WERI-Rb-1 (cell line): ENCODE results near the gene C11orf97.
A peak's percentile ranks its signal among the peaks of the same experiment; 100 is the strongest.

Experiments
- DNase-seq: peaks from one replicate; pipeline ENCODE4 v3.0.0-alpha.2; 2020
- H3K27ac ChIP-seq: fragments of 250-450 bp; sonication (Bioruptor Pico); 2 replicates; pipeline ENCODE4 v1.5.1; 2020; ENCODE audit warnings: mild to moderate bottlenecking, moderate library complexity
- H3K27me3 ChIP-seq: fragments of 250-450 bp; sonication (Bioruptor Pico); 2 replicates; pipeline ENCODE4 v1.5.1; 2021; ENCODE audit warnings: mild to moderate bottlenecking, low read depth, moderate library complexity; ENCODE audit not compliant: insufficient read depth, severe bottlenecking
- H3K36me3 ChIP-seq: fragments of 250-450 bp; sonication (Bioruptor Pico); 2 replicates; pipeline ENCODE4 v1.5.1; 2020; ENCODE audit warnings: mild to moderate bottlenecking, moderate library complexity
- H3K4me3 ChIP-seq: 2 replicates; pipeline ENCODE4 v1.5.1; 2011; ENCODE audit warnings: low read depth, mild to moderate bottlenecking, control low read depth, low read length
- H3K9me3 ChIP-seq: fragments of 250-450 bp; sonication (Bioruptor Pico); 2 replicates; pipeline ENCODE4 v1.5.1; 2021; ENCODE audit warnings: mild to moderate bottlenecking, moderate library complexity; ENCODE audit not compliant: severe bottlenecking
- TF ChIP-seq, protein P1 (sequence below): IDR thresholded peaks from 2 replicates; pipeline ENCODE4 v1.5.1; 2011; ENCODE audit warnings: low read depth, mild to moderate bottlenecking, control low read depth, inconsistent platforms, low read length

Gene C11orf97, protein sequence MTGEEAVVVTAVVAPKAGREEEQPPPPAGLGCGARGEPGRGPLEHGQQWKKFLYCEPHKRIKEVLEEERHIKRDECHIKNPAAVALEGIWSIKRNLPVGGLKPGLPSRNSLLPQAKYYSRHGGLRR

DNA sequence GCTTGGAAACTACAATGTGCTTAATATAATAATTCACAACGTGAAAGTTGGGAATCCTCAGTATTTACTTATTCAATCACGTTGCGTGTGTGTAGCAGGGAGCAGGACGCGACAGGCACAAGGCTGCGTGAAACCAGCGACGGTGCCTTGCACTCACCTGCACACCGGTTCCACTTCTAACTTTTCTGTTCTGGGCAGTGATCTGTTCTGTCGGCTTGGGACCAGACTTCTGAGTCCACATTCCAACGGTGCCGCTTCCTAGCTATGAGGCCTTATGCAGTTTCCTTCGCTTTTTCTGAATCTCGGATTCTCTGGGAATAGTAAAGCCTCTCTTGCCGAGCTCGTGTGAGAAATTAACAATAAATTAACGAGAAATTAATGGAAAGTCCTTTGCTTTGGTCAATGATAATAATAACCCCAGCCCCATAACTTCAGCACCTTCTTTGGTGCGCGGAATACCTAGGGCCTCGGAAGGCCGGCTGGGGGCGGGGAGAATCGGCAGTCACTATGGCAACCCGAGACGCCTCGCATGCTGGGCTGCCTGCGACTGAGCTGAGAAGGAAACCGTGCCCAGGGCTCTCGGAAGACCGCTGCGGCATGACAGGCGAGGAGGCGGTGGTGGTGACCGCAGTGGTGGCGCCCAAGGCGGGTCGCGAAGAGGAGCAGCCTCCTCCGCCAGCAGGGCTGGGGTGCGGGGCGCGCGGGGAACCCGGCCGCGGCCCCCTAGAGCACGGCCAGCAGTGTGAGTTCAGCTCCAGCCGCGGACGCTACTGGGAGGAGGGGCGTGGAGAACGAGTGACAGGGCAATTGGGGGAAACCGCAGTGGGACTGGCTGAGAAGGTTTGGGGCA is at the start of gene C11orf97:
Gene C11orf97 (plus strand): TSS at position 530 of the 850 bp plus-strand sequence. CDS start 68 bp downstream, at position 598.
- no peaks in the 10 kb centered on the region for H3K36me3 ChIP-seq
- H3K27me3 ChIP-seq, result no peaks in the 10 kb centered on the region
- no peaks in the 10 kb centered on the region for H3K9me3 ChIP-seq
- TF ChIP-seq, protein P1, sequence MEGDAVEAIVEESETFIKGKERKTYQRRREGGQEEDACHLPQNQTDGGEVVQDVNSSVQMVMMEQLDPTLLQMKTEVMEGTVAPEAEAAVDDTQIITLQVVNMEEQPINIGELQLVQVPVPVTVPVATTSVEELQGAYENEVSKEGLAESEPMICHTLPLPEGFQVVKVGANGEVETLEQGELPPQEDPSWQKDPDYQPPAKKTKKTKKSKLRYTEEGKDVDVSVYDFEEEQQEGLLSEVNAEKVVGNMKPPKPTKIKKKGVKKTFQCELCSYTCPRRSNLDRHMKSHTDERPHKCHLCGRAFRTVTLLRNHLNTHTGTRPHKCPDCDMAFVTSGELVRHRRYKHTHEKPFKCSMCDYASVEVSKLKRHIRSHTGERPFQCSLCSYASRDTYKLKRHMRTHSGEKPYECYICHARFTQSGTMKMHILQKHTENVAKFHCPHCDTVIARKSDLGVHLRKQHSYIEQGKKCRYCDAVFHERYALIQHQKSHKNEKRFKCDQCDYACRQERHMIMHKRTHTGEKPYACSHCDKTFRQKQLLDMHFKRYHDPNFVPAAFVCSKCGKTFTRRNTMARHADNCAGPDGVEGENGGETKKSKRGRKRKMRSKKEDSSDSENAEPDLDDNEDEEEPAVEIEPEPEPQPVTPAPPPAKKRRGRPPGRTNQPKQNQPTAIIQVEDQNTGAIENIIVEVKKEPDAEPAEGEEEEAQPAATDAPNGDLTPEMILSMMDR, result no peak
- no peak within 1 kb of the TSS for H3K27ac ChIP-seq
- peak; percentile 64 for DNase-seq
- peak within 1 kb of the TSS; percentile 58 for H3K4me3 ChIP-seq

GRCh38 chr11:94469416-94469815 is 42.8 kb upstream of the C11orf97 start:
- DNase-seq, result no peak
- TF ChIP-seq, protein P1, result no peak
- H3K27ac ChIP-seq, result no peak overlapping the region
- no peak overlapping the region for H3K4me3 ChIP-seq
- H3K36me3 ChIP-seq, result peaks cover 25% of the 10 kb centered on the region
- no peaks in the 10 kb centered on the region for H3K27me3 ChIP-seq
- H3K9me3 ChIP-seq, result no peaks in the 10 kb centered on the region

DNA sequence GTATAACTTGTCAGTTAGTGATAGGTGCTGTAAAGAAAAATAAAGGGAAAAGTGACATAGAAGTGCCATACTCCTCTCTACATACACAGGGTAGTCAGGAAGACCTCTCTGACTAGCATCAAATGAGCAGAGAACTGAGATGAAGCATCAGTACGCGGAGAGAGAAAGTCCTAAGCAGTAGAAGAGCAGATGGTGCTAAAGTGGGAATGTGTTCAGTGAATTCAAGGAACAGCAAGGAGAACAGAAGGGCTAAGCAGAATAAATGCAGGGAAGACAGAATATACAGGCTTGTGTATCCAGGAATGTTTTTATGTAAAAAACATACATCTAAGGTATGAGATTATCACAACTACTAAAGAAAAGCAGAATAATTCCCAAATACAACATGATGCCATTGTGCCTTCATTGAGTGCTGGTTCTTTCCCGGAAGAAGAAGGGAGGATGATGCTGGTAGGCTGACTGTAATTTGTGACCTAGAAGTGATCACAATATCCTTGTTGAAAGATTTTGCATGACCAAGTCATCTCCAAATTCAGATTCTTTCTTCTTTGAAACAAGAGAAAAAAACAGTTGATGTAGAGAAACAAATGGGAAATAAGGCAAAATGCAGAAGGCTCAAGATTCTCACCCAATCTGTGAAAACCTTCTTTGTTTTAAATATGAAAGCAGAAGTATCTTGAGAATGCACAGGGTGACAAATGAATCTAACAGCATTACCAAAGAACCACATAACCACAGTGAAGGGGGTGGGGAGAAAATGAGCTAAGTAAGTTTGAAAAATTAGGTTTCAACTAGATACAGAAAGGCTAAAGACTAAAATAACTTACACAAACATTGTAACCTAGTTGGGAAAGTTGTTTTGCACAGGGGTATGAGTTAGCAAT is 39.1 kb upstream of the C11orf97 start:
- no peak overlapping the region for H3K27ac ChIP-seq
- no peak for DNase-seq
- H3K4me3 ChIP-seq, result no peak overlapping the region
- H3K27me3 ChIP-seq, result no peaks in the 10 kb centered on the region
- H3K36me3 ChIP-seq, result peaks cover 21% of the 10 kb centered on the region
- no peaks in the 10 kb centered on the region for H3K9me3 ChIP-seq
- TF ChIP-seq, protein P1, result no peak

DNA sequence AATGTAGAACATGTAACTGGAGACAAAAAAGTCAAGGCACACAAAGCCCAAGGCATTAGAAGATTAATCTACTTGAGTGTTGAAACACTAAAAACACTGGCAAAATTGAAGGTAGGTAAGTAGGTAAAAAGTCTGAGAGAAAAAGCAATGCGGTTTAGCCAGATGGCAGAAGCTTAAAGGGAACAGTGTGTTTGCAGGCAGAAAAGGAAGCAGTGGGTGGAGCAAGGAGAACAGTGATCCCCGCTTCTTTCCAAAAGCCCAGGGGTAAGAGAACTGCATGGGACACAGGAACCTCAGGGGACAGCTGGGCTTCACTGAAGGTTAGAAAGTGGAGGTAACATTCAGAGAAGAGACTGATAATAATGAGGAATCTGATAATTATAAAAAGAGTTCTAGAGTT is 34.6 kb upstream of the C11orf97 start:
- no peak overlapping the region for H3K4me3 ChIP-seq
- H3K27ac ChIP-seq, result peak overlapping the region; percentile 42
- no peaks in the 10 kb centered on the region for H3K9me3 ChIP-seq
- peaks cover 25% of the 10 kb centered on the region for H3K36me3 ChIP-seq
- DNase-seq, result peak; percentile 61
- TF ChIP-seq, protein P1, result no peak
- H3K27me3 ChIP-seq, result no peaks in the 10 kb centered on the region

DNA sequence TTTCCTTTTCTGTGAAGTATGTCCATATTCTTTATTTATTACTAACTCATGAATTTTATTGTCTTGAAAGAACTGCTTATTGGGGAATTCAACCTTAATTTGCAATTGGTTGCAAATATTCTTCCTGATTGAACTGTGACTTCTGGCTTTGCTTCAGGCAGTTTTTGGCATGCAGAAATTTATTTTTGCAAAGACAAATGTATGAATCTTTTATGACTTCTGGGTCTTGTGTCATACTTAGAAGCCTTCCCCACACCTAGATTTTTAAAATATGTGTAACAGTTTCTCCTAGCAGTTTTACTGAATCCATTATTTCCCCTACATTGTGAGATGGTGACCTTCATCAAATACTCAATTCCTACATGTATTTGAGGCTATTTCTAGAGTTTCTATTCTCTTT is 30.9 kb upstream of the C11orf97 start:
- peaks cover 48% of the 10 kb centered on the region for H3K36me3 ChIP-seq

More for the DNA sequence above, 30.9 kb upstream of the C11orf97 start:
- Histone ChIP-seq H3K27me3 (no peaks in the 10 kb centered on the region), H3K4me3 (no peak overlapping the region), H3K9me3 (no peaks in the 10 kb centered on the region), H3K27ac (no peak overlapping the region)
- no peak for DNase-seq
- TF ChIP-seq, protein P1, result no peak
